ENCODE measurements around the gene NOD2.

The NOD2 gene

GRCh38 chr16:50690177-50690576, 3.2 kb upstream of the NOD2 start:
- no peak overlapping the region for H3K27ac ChIP-seq
- H3K4me3 ChIP-seq (ENCODE audit: low read depth, low read length) = no peak overlapping the region
- no peaks in the 10 kb centered on the region for H3K36me3 ChIP-seq
- no peak for TF ChIP-seq CTCF (IDR thresholded peaks at IDR 0.05; ENCODE audit: low read depth, low read length)
- DNase-seq = no peak
- H3K27me3 ChIP-seq (ENCODE audit: insufficient read depth, low read depth, severe bottlenecking) = no peaks in the 10 kb centered on the region
- no peaks in the 10 kb centered on the region for H3K9me3 ChIP-seq (ENCODE audit: severe bottlenecking)

- Histone ChIP-seq H3K4me3 (ENCODE audit: low read depth, low read length) (no peak overlapping the region), H3K9me3 (ENCODE audit: severe bottlenecking) (no peaks in the 10 kb centered on the region), H3K27ac (no peak overlapping the region), H3K27me3 (ENCODE audit: insufficient read depth, low read depth, severe bottlenecking) (no peaks in the 10 kb centered on the region), H3K36me3 (no peaks in the 10 kb centered on the region)
- DNase-seq = no peak
- TF ChIP-seq CTCF (IDR thresholded peaks at IDR 0.05; ENCODE audit: low read depth, low read length) = no peak
These were observed 785 bp upstream of the NOD2 start for GRCh38 chr16:50692644-50692998.

- no peak for TF ChIP-seq CTCF (IDR thresholded peaks at IDR 0.05; ENCODE audit: low read depth, low read length)
- H3K27ac ChIP-seq = no peak overlapping the region
- H3K27me3 ChIP-seq (ENCODE audit: insufficient read depth, low read depth, severe bottlenecking) = no peaks in the 10 kb centered on the region
- no peaks in the 10 kb centered on the region for H3K36me3 ChIP-seq
- no peak overlapping the region for H3K4me3 ChIP-seq (ENCODE audit: low read depth, low read length)
- no peak for DNase-seq
- no peaks in the 10 kb centered on the region for H3K9me3 ChIP-seq (ENCODE audit: severe bottlenecking)
These were observed 800 bp downstream of the NOD2 start for GRCh38 chr16:50694206-50694605.

GRCh38 chr16:50695017-50696000, 1.9 kb downstream of the NOD2 start:
- H3K27me3 ChIP-seq (ENCODE audit: insufficient read depth, low read depth, severe bottlenecking) = no peaks in the 10 kb centered on the region
- no peak overlapping the region for H3K27ac ChIP-seq
- H3K4me3 ChIP-seq (ENCODE audit: low read depth, low read length) = no peak overlapping the region
- DNase-seq = no peak
- H3K9me3 ChIP-seq (ENCODE audit: severe bottlenecking) = no peaks in the 10 kb centered on the region
- H3K36me3 ChIP-seq = no peaks in the 10 kb centered on the region
- TF ChIP-seq CTCF (IDR thresholded peaks at IDR 0.05; ENCODE audit: low read depth, low read length) = no peak

GRCh38 chr16:50696126-50696525, 2.7 kb downstream of the NOD2 start:
- no peak for TF ChIP-seq CTCF (IDR thresholded peaks at IDR 0.05; ENCODE audit: low read depth, low read length)
- DNase-seq = no peak
- Histone ChIP-seq H3K27ac (no peak overlapping the region), H3K36me3 (no peaks in the 10 kb centered on the region), H3K9me3 (ENCODE audit: severe bottlenecking) (no peaks in the 10 kb centered on the region), H3K4me3 (ENCODE audit: low read depth, low read length) (no peak overlapping the region), H3K27me3 (ENCODE audit: insufficient read depth, low read depth, severe bottlenecking) (no peaks in the 10 kb centered on the region)

Measured in WERI-Rb-1 (cell line).